NCI-H187 treated with DMSO at 0.1 percent for 48 hours (cell line): ENCODE measurements around the gene SDSL.

Source experiments
- DNase-seq: peaks from one replicate; lab custom pipeline; 2025; lab: John Stamatoyannopoulos, UW

SDSL gene

DNA sequence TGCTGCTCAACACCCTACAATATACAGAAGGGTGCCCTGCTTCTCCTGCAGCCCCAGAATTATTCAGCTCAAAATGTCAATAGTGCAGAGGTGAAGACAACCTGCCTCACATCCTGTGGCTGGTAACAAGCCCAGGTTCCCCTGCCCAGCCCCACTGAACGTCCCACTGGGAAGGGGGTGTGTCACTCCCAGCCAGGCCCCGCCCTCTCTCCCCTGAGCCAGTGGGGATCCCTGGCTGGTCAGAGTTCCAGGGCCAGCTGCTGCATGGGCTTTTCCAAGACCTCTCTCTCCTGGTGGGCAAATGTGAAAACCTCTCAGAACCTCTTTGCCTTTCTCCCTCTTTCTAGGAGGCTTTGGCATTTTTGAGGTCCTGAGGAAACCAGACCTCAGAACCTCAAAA lies 63.1 kb downstream of the SDSL start:
- no peak for DNase-seq

- DNase-seq: no peak
These were observed 64.5 kb downstream of the SDSL start for GRCh38 chr12:113486722-113487121.
